Astrocyte (in vitro differentiated cells and primary cell): ENCODE measurements around the gene OR12D1. TPM values are rescaled to one million over a fixed set of nuclear protein-coding genes. Genes with fewer than 3 reads are reported as not detected.
A peak's percentile ranks its signal among the peaks of the same experiment; 100 is the strongest.

Experiments used
- DNase-seq: peaks from one replicate; pipeline ENCODE4 v3.0.0-alpha.2; 2010; ENCODE audit warnings: low read depth
- FAIRE-seq: peaks from 2 replicates; lab custom pipeline; 2011; peaks lifted over from hg19 to GRCh38; lab: Jason Lieb, UNC
- H2AFZ ChIP-seq: 2 replicates; pipeline ENCODE4 v1.6.0; 2012; ENCODE audit warnings: low read depth, low read length, inconsistent platforms
- H3K27ac ChIP-seq: 2 replicates; pipeline ENCODE4 v1.5.1; 2011; ENCODE audit warnings: low read depth, low read length, inconsistent platforms
- H3K27me3 ChIP-seq: 2 replicates; pipeline ENCODE4 v1.6.0; 2011; ENCODE audit warnings: low read length, inconsistent platforms; ENCODE audit not compliant: insufficient read depth
- H3K36me3 ChIP-seq: 2 replicates; pipeline ENCODE4 v1.5.1; 2011; ENCODE audit warnings: low read length, inconsistent platforms; ENCODE audit not compliant: insufficient read depth
- H3K4me1 ChIP-seq: 2 replicates; pipeline ENCODE4 v1.5.1; 2011; ENCODE audit warnings: low read length, inconsistent platforms; ENCODE audit not compliant: insufficient read depth
- H3K4me2 ChIP-seq: 2 replicates; pipeline ENCODE4 v1.6.0; 2012; ENCODE audit warnings: low read length, inconsistent platforms
- H3K4me3 ChIP-seq: 2 replicates; pipeline ENCODE4 v1.5.1; 2011; ENCODE audit warnings: low read depth, mild to moderate bottlenecking, low read length, inconsistent platforms; ENCODE audit not compliant: insufficient read depth
- H3K79me2 ChIP-seq: 2 replicates; pipeline ENCODE4 v1.6.0; 2012; ENCODE audit warnings: mild to moderate bottlenecking, low read length, inconsistent platforms; ENCODE audit not compliant: insufficient read depth
- H3K9ac ChIP-seq: 2 replicates; pipeline ENCODE4 v1.6.0; 2012; ENCODE audit warnings: mild to moderate bottlenecking, low read length, inconsistent platforms
- H3K9me3 ChIP-seq: 2 replicates; pipeline ENCODE4 v1.5.1; 2012; ENCODE audit warnings: low read depth, mild to moderate bottlenecking, low read length, inconsistent platforms; ENCODE audit not compliant: insufficient read depth
- H4K20me1 ChIP-seq: 2 replicates; pipeline ENCODE4 v1.6.0; 2012; ENCODE audit warnings: low read length, inconsistent platforms; ENCODE audit not compliant: insufficient read depth
- H3K27ac Mint-ChIP-seq: one replicate; pipeline ENCODE4 v1.8.0; 2021; ENCODE audit warnings: mild to moderate bottlenecking, mixed read lengths; ENCODE audit not compliant: unreplicated experiment
- H3K27me3 Mint-ChIP-seq: one replicate; pipeline ENCODE4 v1.8.0; 2021; ENCODE audit warnings: low read depth, mixed read lengths; ENCODE audit not compliant: unreplicated experiment
- H3K36me3 Mint-ChIP-seq: one replicate; pipeline ENCODE4 v1.8.0; 2021; ENCODE audit warnings: low read depth, mixed read lengths; ENCODE audit not compliant: unreplicated experiment
- H3K4me1 Mint-ChIP-seq: one replicate; pipeline ENCODE4 v1.8.0; 2021; ENCODE audit warnings: low read depth, mixed read lengths; ENCODE audit not compliant: unreplicated experiment
- H3K4me3 Mint-ChIP-seq: one replicate; pipeline ENCODE4 v1.8.0; 2021; ENCODE audit warnings: mild to moderate bottlenecking, moderate library complexity, mixed read lengths; ENCODE audit not compliant: unreplicated experiment
- H3K9me3 Mint-ChIP-seq: one replicate; pipeline ENCODE4 v1.8.0; 2021; ENCODE audit warnings: mild to moderate bottlenecking, mixed read lengths; ENCODE audit not compliant: unreplicated experiment
- EZH2 ChIP-seq: IDR thresholded peaks from 2 replicates; pipeline ENCODE4 v1.6.1; 2012; ENCODE audit warnings: mild to moderate bottlenecking, low read length, inconsistent platforms; ENCODE audit not compliant: insufficient read depth
- total RNA-seq: library from RNA; stranded (reverse); gene quantifications from 2 replicates; pipeline ENCODE4 v1.2.1, GENCODE V29; 2021
- TF ChIP-seq, protein P1 (sequence below): IDR thresholded peaks from 2 replicates; pipeline ENCODE4 v1.5.1; 2011; ENCODE audit warnings: low read depth, mild to moderate bottlenecking, inconsistent platforms, low read length, moderate library complexity; ENCODE audit not compliant: insufficient read depth

OR12D1 gene
- total RNA-seq, 1 donor from 2014 or later = not detected

DNA sequence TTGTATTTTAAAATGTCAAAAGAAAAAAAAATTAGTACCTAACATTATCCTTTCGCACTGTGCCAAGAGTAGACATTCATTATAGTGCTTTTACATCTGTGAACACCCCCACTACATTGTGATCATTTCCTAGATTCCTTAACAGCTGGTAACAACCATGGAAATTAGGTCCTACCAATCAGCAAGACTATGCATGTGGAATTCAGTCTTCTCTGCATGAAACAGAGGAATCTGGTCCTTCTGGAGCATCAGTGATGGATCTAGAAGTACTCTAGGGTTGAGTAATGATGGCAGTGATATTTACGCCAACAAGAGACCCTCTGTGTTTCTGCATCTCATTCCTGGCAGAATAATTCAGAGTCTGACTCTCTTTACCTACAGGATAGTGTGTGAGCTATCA is 9.4 kb downstream of the OR12D1 start:
- TF ChIP-seq, protein P1, sequence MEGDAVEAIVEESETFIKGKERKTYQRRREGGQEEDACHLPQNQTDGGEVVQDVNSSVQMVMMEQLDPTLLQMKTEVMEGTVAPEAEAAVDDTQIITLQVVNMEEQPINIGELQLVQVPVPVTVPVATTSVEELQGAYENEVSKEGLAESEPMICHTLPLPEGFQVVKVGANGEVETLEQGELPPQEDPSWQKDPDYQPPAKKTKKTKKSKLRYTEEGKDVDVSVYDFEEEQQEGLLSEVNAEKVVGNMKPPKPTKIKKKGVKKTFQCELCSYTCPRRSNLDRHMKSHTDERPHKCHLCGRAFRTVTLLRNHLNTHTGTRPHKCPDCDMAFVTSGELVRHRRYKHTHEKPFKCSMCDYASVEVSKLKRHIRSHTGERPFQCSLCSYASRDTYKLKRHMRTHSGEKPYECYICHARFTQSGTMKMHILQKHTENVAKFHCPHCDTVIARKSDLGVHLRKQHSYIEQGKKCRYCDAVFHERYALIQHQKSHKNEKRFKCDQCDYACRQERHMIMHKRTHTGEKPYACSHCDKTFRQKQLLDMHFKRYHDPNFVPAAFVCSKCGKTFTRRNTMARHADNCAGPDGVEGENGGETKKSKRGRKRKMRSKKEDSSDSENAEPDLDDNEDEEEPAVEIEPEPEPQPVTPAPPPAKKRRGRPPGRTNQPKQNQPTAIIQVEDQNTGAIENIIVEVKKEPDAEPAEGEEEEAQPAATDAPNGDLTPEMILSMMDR = no peak
- TF ChIP-seq EZH2 = no peak
- no peaks in the 10 kb centered on the region for H3K27me3 Mint-ChIP-seq
- no peak overlapping the region for H3K27ac ChIP-seq
- peaks cover 29% of the 10 kb centered on the region for H3K4me1 Mint-ChIP-seq
- no peak overlapping the region for H3K4me3 ChIP-seq
- no peak overlapping the region for H2AFZ ChIP-seq
- no peak overlapping the region for H3K4me3 Mint-ChIP-seq
- H3K27ac Mint-ChIP-seq = peak overlapping the region; percentile 91
- no peaks in the 10 kb centered on the region for H4K20me1 ChIP-seq
- no peak for FAIRE-seq
- H3K4me1 ChIP-seq = no peaks in the 10 kb centered on the region
- H3K9ac ChIP-seq = no peak overlapping the region
- H3K79me2 ChIP-seq = no peaks in the 10 kb centered on the region
- DNase-seq = no peak
- H3K36me3 ChIP-seq = no peaks in the 10 kb centered on the region
- H3K9me3 Mint-ChIP-seq = peaks cover 3% of the 10 kb centered on the region
- peaks cover 4% of the 10 kb centered on the region for H3K9me3 ChIP-seq
- no peaks in the 10 kb centered on the region for H3K36me3 Mint-ChIP-seq
- H3K27me3 ChIP-seq = no peaks in the 10 kb centered on the region
- no peak overlapping the region for H3K4me2 ChIP-seq

GRCh38 chr6:29424575-29424974 is 9.8 kb downstream of the OR12D1 start:
- Histone ChIP-seq H3K9me3 (peaks cover 4% of the 10 kb centered on the region), H3K79me2 (no peaks in the 10 kb centered on the region), H3K36me3 (no peaks in the 10 kb centered on the region), H3K9ac (no peak overlapping the region), H3K4me1 (no peaks in the 10 kb centered on the region), H3K27me3 (no peaks in the 10 kb centered on the region), H2AFZ (no peak overlapping the region), H3K4me3 (no peak overlapping the region), H4K20me1 (no peaks in the 10 kb centered on the region), H3K4me2 (no peak overlapping the region), H3K27ac (no peak overlapping the region)
- Mint-ChIP-seq H3K4me3 (no peak overlapping the region), H3K27me3 (no peaks in the 10 kb centered on the region), H3K36me3 (no peaks in the 10 kb centered on the region), H3K9me3 (peaks cover 5% of the 10 kb centered on the region), H3K4me1 (peaks cover 25% of the 10 kb centered on the region), H3K27ac (peak overlapping the region; percentile 91)
- FAIRE-seq (no peak), DNase-seq (no peak)
- TF ChIP-seq, protein P1 = no peak
- TF ChIP-seq EZH2 = no peak

DNA sequence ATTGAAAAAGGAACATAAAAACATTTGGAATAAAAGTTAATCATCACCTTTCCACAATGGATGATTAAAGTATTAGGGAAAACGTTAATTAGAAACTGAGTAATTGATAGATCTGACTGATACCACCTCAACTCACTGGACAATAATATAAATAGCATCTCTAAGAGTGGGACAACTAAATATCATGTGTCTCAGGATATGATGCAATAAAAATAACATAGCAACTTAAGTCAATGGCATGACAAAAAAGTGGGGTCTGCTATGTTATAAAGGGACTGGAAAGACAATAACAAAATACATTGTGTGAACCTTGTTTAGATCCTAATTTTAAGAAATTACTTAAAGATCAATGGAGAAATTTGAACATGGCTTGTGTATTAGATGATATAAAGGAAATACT is 10.3 kb downstream of the OR12D1 start:
- Mint-ChIP-seq H3K36me3 (no peaks in the 10 kb centered on the region), H3K9me3 (peaks cover 5% of the 10 kb centered on the region), H3K27me3 (no peaks in the 10 kb centered on the region), H3K4me3 (no peak overlapping the region), H3K27ac (peak overlapping the region; percentile 91), H3K4me1 (peaks cover 20% of the 10 kb centered on the region)
- Histone ChIP-seq H3K4me2 (no peak overlapping the region), H3K36me3 (no peaks in the 10 kb centered on the region), H3K9me3 (peaks cover 4% of the 10 kb centered on the region), H3K4me1 (no peaks in the 10 kb centered on the region), H4K20me1 (no peaks in the 10 kb centered on the region), H3K9ac (no peak overlapping the region), H2AFZ (no peak overlapping the region), H3K4me3 (no peak overlapping the region), H3K27ac (no peak overlapping the region), H3K79me2 (no peaks in the 10 kb centered on the region), H3K27me3 (no peaks in the 10 kb centered on the region)
- TF ChIP-seq EZH2 = no peak
- TF ChIP-seq, protein P1 = no peak
- FAIRE-seq = no peak
- no peak for DNase-seq
